ENCODE data around the gene C6orf62. TPM values are rescaled to one million over a fixed set of nuclear protein-coding genes. Genes with fewer than 3 reads are reported as not detected.
"Not testable (repeated sequence)": the region's sequence is repeated elsewhere in the genome, so short reads cannot be mapped to it uniquely, and the experiment has no call there.

The C6orf62 gene
- total RNA-seq, 6 experiments from 2014 or later, result 105 to 120 (median 115) TPM

GRCh38 chr6:24755279-24755678 lies 36.3 kb upstream of the C6orf62 start:
- no peaks in the 10 kb centered on the region; the same call in none of the 2 replicates for H3K27me3 Mint-ChIP-seq (ENCODE audit: insufficient read depth)
- H3K9me3 Mint-ChIP-seq, result peaks cover 6% of the 10 kb centered on the region; the same call in 1 of the 2 replicates
- H3K36me3 Mint-ChIP-seq (ENCODE audit: low read depth), result 0 out of 2 replicates have a peak, but pooled peaks cover 5% of the 10 kb centered on the region
- H3K27ac Mint-ChIP-seq, result no peak overlapping the region
- H3K4me3 Mint-ChIP-seq, result no peak overlapping the region
- DNase-seq, result no peak
- no peak for TF ChIP-seq CTCF (IDR thresholded peaks at IDR 0.05)
- no peaks in the 10 kb centered on the region for H3K4me1 Mint-ChIP-seq (ENCODE audit: low read depth)

DNA sequence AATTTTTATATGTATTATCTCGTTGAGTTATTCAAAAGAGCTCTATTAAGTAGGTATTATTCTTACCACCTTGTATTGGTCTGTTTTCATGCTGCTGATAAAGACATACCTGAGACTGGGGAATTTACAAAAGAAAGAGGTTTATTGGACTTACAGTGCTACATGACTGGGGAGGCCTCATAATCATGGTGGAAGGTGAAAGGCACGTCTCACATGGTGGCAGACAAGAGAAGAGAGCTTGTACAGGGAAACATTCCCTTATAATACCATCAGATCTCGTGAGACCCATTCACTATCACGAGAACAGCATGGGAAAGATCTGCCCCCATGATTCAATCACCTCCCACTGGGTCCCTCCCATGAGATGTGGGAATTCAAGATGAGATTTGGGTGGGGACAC lies 35.4 kb upstream of the C6orf62 start:
- H3K4me3 Mint-ChIP-seq; DNase-seq; H3K27me3 Mint-ChIP-seq (ENCODE audit: insufficient read depth); H3K36me3 Mint-ChIP-seq (ENCODE audit: low read depth); H3K4me1 Mint-ChIP-seq (ENCODE audit: low read depth); H3K9me3 Mint-ChIP-seq; H3K27ac Mint-ChIP-seq: not testable (repeated sequence)

- Mint-ChIP-seq H3K27me3 (ENCODE audit: insufficient read depth) (no peaks in the 10 kb centered on the region; the same call in 1 of the 2 replicates), H3K4me1 (ENCODE audit: low read depth) (no peaks in the 10 kb centered on the region), H3K9me3 (peaks cover 6% of the 10 kb centered on the region; the same call in 1 of the 2 replicates), H3K4me3 (no peak overlapping the region), H3K27ac (no peak overlapping the region), H3K36me3 (ENCODE audit: low read depth) (0 out of 2 replicates have a peak, but pooled peaks cover 9% of the 10 kb centered on the region)
- no peak for TF ChIP-seq CTCF (IDR thresholded peaks at IDR 0.05)
- no peak for DNase-seq
Observed at GRCh38 chr6:24753545-24753944, 34.6 kb upstream of the C6orf62 start.

GRCh38 chr6:24752917-24753492 lies 34.1 kb upstream of the C6orf62 start:
- H3K4me1 Mint-ChIP-seq (ENCODE audit: low read depth), result no peaks in the 10 kb centered on the region
- TF ChIP-seq CTCF (IDR thresholded peaks at IDR 0.05), result no peak
- H3K9me3 Mint-ChIP-seq, result peaks cover 6% of the 10 kb centered on the region; the same call in 1 of the 2 replicates
- 0 out of 2 replicates have a peak, but pooled peaks cover 9% of the 10 kb centered on the region for H3K36me3 Mint-ChIP-seq (ENCODE audit: low read depth)
- no peak for DNase-seq
- H3K4me3 Mint-ChIP-seq, result no peak overlapping the region
- H3K27me3 Mint-ChIP-seq (ENCODE audit: insufficient read depth), result no peaks in the 10 kb centered on the region; the same call in 1 of the 2 replicates
- H3K27ac Mint-ChIP-seq, result no peak overlapping the region

DNA sequence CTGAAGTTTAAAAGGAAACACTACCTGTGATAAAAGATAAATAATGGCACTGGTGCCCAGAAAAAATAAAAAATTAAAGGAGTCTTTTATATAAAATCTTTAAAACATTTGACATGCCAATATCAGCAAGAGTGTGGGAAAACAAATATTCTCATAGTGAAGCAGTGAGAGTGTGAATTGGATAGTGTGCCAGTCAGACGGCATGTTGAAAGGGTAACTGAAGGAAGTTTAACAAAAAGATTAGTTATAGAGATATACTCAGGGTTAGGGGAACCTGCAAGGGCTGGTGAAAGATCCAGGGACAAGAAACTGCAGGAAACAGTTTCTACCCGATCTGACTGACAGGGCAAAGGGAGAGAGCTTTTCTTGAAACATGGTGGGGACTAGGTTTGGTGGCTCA lies 33.5 kb upstream of the C6orf62 start:
- no peaks in the 10 kb centered on the region for H3K4me1 Mint-ChIP-seq (ENCODE audit: low read depth)
- H3K36me3 Mint-ChIP-seq (ENCODE audit: low read depth), result 0 out of 2 replicates have a peak, but pooled peaks cover 9% of the 10 kb centered on the region
- H3K9me3 Mint-ChIP-seq, result peaks cover 6% of the 10 kb centered on the region; the same call in 1 of the 2 replicates
- H3K27me3 Mint-ChIP-seq (ENCODE audit: insufficient read depth), result no peaks in the 10 kb centered on the region; the same call in 1 of the 2 replicates
- DNase-seq, result no peak
- no peak overlapping the region for H3K27ac Mint-ChIP-seq
- TF ChIP-seq CTCF (IDR thresholded peaks at IDR 0.05), result no peak
- H3K4me3 Mint-ChIP-seq, result no peak overlapping the region

- not testable (repeated sequence) for H3K4me1 Mint-ChIP-seq (ENCODE audit: low read depth); DNase-seq
Observed at GRCh38 chr6:24750878-24751277, 31.9 kb upstream of the C6orf62 start.

More at GRCh38 chr6:24750878-24751277, 31.9 kb upstream of the C6orf62 start:
- not testable (repeated sequence) for H3K27ac Mint-ChIP-seq; H3K36me3 Mint-ChIP-seq (ENCODE audit: low read depth); H3K9me3 Mint-ChIP-seq; H3K27me3 Mint-ChIP-seq (ENCODE audit: insufficient read depth); H3K4me3 Mint-ChIP-seq

Measured in HFFc6 (cell line).